ENCODE measurements around the gene UBE2R2.
"Not testable (repeated sequence)": the region's sequence is repeated elsewhere in the genome, so short reads cannot be mapped to it uniquely, and the experiment has no call there.

The UBE2R2 gene

DNA sequence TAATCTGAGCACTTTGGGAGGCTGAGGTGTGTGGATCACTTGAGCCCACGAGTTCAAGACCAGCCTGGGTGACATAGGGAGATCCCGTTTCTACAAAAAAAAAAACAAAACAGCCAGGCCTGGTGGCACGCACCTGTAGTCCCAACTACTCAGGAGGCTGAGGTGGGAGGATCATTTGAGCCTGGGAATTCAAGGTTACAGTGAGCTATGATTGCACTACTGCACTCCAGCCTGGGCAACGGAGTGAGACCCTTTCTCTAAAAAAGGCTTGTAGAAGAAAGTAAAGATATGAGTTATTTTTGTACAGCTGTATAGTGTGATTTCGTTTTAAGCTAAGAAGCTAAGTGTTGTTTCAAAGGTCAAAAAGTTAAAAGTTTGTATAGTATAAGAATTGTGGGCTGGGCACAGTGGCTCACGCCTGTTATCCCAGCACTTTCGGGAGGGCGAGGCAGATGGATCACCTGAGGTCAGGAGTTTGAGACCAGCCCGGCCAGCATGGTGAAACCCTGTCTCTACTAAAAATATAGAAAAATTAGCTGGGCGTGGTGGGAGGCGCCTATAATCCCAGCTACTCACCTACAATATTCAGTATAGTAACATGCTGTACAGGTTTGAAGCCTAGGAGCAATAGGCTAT, 18.8 kb downstream of the UBE2R2 start:
- TF ChIP-seq, protein P1, sequence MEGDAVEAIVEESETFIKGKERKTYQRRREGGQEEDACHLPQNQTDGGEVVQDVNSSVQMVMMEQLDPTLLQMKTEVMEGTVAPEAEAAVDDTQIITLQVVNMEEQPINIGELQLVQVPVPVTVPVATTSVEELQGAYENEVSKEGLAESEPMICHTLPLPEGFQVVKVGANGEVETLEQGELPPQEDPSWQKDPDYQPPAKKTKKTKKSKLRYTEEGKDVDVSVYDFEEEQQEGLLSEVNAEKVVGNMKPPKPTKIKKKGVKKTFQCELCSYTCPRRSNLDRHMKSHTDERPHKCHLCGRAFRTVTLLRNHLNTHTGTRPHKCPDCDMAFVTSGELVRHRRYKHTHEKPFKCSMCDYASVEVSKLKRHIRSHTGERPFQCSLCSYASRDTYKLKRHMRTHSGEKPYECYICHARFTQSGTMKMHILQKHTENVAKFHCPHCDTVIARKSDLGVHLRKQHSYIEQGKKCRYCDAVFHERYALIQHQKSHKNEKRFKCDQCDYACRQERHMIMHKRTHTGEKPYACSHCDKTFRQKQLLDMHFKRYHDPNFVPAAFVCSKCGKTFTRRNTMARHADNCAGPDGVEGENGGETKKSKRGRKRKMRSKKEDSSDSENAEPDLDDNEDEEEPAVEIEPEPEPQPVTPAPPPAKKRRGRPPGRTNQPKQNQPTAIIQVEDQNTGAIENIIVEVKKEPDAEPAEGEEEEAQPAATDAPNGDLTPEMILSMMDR (IDR thresholded peaks at IDR 0.05; ENCODE audit: low read depth, low read length, missing control alignments): no peak
- in situ Hi-C loops (cut with HindIII; ENCODE audit: low sequenced_read_pairs): no loop called here
- no peak overlapping the region for H3K4me3 ChIP-seq (ENCODE audit: low read depth, low read length)
- DNase-seq (ENCODE audit: low read depth): no peak

DNA sequence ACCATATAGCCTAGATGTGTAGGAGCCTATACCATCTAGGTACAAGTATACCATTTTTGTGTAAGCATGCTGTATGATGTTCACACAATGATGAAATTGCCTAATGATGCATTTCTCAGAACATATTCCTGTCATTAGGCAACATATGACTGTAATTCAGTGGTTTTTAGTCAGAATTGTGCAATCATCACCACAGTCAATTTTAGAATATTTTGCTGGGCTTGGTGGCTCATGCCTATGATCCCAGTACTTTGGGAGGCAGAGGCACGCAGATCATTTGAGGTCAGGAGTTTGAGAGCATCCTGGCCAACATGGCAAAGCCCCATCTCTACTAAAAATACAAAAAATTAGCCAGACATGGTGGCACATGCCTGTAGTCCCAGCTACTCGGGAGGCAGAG, 19.3 kb downstream of the UBE2R2 start:
- DNase-seq (ENCODE audit: low read depth); in situ Hi-C loops (cut with HindIII; ENCODE audit: low sequenced_read_pairs); H3K4me3 ChIP-seq (ENCODE audit: low read depth, low read length): not testable (repeated sequence)

- in situ Hi-C loops (cut with HindIII; ENCODE audit: low sequenced_read_pairs): no loop called here
- no peak for DNase-seq (ENCODE audit: low read depth)
- TF ChIP-seq, protein P1 (IDR thresholded peaks at IDR 0.05; ENCODE audit: low read depth, low read length, missing control alignments): no peak
- H3K4me3 ChIP-seq (ENCODE audit: low read depth, low read length): no peak overlapping the region
These were observed 20.2 kb downstream of the UBE2R2 start for GRCh38 chr9:33837138-33837537.

- in situ Hi-C loops (cut with HindIII; ENCODE audit: low sequenced_read_pairs): no loop called here
- no peak overlapping the region for H3K4me3 ChIP-seq (ENCODE audit: low read depth, low read length)
- TF ChIP-seq, protein P1 (IDR thresholded peaks at IDR 0.05; ENCODE audit: low read depth, low read length, missing control alignments): no peak
- no peak for DNase-seq (ENCODE audit: low read depth)
These were observed 23.4 kb downstream of the UBE2R2 start for GRCh38 chr9:33840381-33840780.

- in situ Hi-C loops (cut with HindIII; ENCODE audit: low sequenced_read_pairs): no loop called here
- TF ChIP-seq, protein P1 (IDR thresholded peaks at IDR 0.05; ENCODE audit: low read depth, low read length, missing control alignments): no peak
These were observed 26.5 kb downstream of the UBE2R2 start for GRCh38 chr9:33843312-33843961.

DNA sequence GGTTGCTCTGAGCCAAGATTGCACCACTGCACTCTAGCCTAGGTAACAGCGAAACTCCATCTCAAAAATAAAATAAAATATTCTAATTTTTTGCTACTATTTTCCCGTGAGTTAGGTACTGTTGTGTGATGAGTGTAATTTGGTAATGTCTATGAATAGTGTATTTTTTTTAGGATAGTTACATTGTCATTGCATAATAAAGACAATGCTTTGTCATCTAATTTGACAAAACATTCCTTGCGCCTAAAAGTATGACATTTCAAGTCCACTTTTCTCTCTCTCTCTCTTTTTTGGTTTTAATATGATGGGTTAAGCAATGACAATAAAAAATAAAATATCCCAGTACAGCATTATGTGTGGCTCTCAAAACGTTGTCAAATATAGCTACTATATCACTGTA, 29.3 kb downstream of the UBE2R2 start:
- no peak for DNase-seq (ENCODE audit: low read depth)
- in situ Hi-C loops (cut with HindIII; ENCODE audit: low sequenced_read_pairs): no loop called here
- no peak overlapping the region for H3K4me3 ChIP-seq (ENCODE audit: low read depth, low read length)
- TF ChIP-seq, protein P1 (IDR thresholded peaks at IDR 0.05; ENCODE audit: low read depth, low read length, missing control alignments): no peak

More at GRCh38 chr9:33843312-33843961, 26.5 kb downstream of the UBE2R2 start:
- H3K4me3 ChIP-seq (ENCODE audit: low read depth, low read length): no peak overlapping the region
- DNase-seq (ENCODE audit: low read depth): no peak

GRCh38 chr9:33847894-33848205, 30.9 kb downstream of the UBE2R2 start:
- in situ Hi-C loops (cut with HindIII; ENCODE audit: low sequenced_read_pairs); H3K4me3 ChIP-seq (ENCODE audit: low read depth, low read length); DNase-seq (ENCODE audit: low read depth): not testable (repeated sequence)

Data from astrocyte of the cerebellum (primary cell).